Endothelial cell of umbilical vein (primary cell): ENCODE results near the gene COL8A1.

ENCODE experiments used
- CTCF ChIP-seq, 2 donors: IDR thresholded peaks; 1 replicate in 1 of 2; 2 replicates in 1 of 2; pipeline ENCODE4 v1.5.1; 2011; ENCODE audit warnings: low read length in 2 of 2, mild to moderate bottlenecking in 2 of 2, moderate library complexity in 2 of 2, control low read depth in 1 of 2, inconsistent platforms in 1 of 2, low read depth in 1 of 2; ENCODE audit not compliant: insufficient read depth in 1 of 2; ENCODE audit errors: extremely low read depth in 1 of 2
- EZH2 ChIP-seq: IDR thresholded peaks from 2 replicates; pipeline ENCODE4 v1.6.1; 2012; ENCODE audit warnings: borderline replicate concordance, low read depth, mild to moderate bottlenecking, moderate library complexity, low read length, inconsistent platforms; ENCODE audit not compliant: severe bottlenecking

DNA sequence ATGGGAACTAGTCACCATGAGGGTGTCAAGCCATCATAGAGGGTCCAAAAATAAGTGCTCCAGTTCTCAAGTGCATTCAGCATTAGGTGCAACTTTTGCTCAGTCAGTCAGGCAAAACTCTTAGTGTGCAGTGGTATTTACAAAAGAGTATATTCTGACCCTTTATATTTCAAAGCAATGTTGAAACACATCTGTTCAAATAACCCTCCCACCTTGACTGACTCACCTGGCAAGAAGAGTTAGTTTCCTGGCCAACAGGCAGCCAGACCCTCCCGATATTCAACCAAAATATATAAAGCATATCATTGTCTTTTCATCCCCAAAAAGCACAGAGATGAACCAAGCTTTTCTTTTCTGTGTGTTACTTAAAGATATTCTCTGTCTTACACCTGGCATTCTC lies 7.6 kb upstream of the COL8A1 start:
- TF ChIP-seq EZH2 (no peak), CTCF (IDR thresholded peaks at IDR 0.05; ENCODE audit: extremely low read depth in 1 of 2, insufficient read depth in 1 of 2, low read depth in 1 of 2, low read length in 2 of 2) (no peak)
